Measurements from ENCODE around the gene RAB23. TPM values are rescaled to one million over a fixed set of nuclear protein-coding genes. Genes with fewer than 3 reads are reported as not detected.

The RAB23 gene
- total RNA-seq, 1 donor from 2014 or later, result 21.4 TPM

- Histone ChIP-seq H3K9me3 (ENCODE audit: insufficient read depth, low read depth, low read length) (no peaks in the 10 kb centered on the region), H3K4me3 (ENCODE audit: insufficient read depth, low read depth, low read length) (no peak overlapping the region), H3K4me2 (ENCODE audit: low read length) (no peak overlapping the region), H4K20me1 (ENCODE audit: insufficient read depth, low read length) (peaks cover 27% of the 10 kb centered on the region), H3K27ac (ENCODE audit: low read depth, low read length) (no peak overlapping the region), H3K27me3 (ENCODE audit: insufficient read depth, low read length) (no peaks in the 10 kb centered on the region), H3K36me3 (ENCODE audit: insufficient read depth, low read length) (peaks cover 7% of the 10 kb centered on the region), H3K79me2 (ENCODE audit: insufficient read depth, low read length) (peaks cover 84% of the 10 kb centered on the region), H2AFZ (ENCODE audit: low read depth, low read length) (no peak overlapping the region), H3K9ac (ENCODE audit: low read length) (no peak overlapping the region), H3K4me1 (ENCODE audit: insufficient read depth, low read length) (no peaks in the 10 kb centered on the region)
- DNase-seq (ENCODE audit: low read depth) (no peak), FAIRE-seq (no peak)
- Mint-ChIP-seq H3K4me1 (ENCODE audit: low read depth, unreplicated experiment) (peaks cover 20% of the 10 kb centered on the region), H3K27ac (ENCODE audit: unreplicated experiment) (no peak overlapping the region), H3K9me3 (ENCODE audit: unreplicated experiment) (no peaks in the 10 kb centered on the region), H3K36me3 (ENCODE audit: low read depth, unreplicated experiment) (peaks cover 3% of the 10 kb centered on the region), H3K27me3 (ENCODE audit: low read depth, unreplicated experiment) (no peaks in the 10 kb centered on the region), H3K4me3 (ENCODE audit: unreplicated experiment) (peak overlapping the region; percentile 2)
- no peak for TF ChIP-seq CTCF (IDR thresholded peaks at IDR 0.05; ENCODE audit: insufficient read depth, low read depth, low read length)
- no peak for TF ChIP-seq EZH2 (IDR thresholded peaks at IDR 0.05; ENCODE audit: insufficient read depth, low read length)
Measured at GRCh38 chr6:57205550-57206328, 16.4 kb downstream of the RAB23 start.

DNA sequence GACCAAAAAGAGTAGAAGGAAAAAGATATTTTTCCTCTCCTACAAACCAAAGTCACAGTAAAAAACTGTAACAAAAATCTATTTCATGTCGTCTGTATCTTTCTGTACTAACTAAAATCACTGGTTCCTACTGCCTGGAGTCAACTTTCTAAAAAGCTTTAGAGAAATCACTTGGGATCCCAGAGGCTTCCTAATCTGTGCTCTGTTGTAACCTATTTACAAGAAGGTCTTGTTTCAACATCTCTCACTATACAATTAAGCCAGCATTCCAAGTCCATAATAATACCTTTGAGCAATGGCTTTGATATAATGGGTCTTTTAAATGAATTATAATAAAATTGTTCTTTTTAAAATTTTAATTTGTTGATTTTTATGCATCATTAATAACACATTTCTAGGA lies 20.4 kb downstream of the RAB23 start:
- H3K27ac Mint-ChIP-seq (ENCODE audit: unreplicated experiment), result no peak overlapping the region

More for the DNA sequence above, 20.4 kb downstream of the RAB23 start:
- Histone ChIP-seq H3K4me3 (ENCODE audit: insufficient read depth, low read depth, low read length) (no peak overlapping the region), H2AFZ (ENCODE audit: low read depth, low read length) (no peak overlapping the region), H3K79me2 (ENCODE audit: insufficient read depth, low read length) (peaks cover 69% of the 10 kb centered on the region), H3K4me1 (ENCODE audit: insufficient read depth, low read length) (no peaks in the 10 kb centered on the region), H3K36me3 (ENCODE audit: insufficient read depth, low read length) (peaks cover 5% of the 10 kb centered on the region), H3K27ac (ENCODE audit: low read depth, low read length) (no peak overlapping the region), H3K9me3 (ENCODE audit: insufficient read depth, low read depth, low read length) (no peaks in the 10 kb centered on the region), H3K27me3 (ENCODE audit: insufficient read depth, low read length) (no peaks in the 10 kb centered on the region), H3K9ac (ENCODE audit: low read length) (no peak overlapping the region), H3K4me2 (ENCODE audit: low read length) (no peak overlapping the region), H4K20me1 (ENCODE audit: insufficient read depth, low read length) (peaks cover 22% of the 10 kb centered on the region)
- TF ChIP-seq CTCF (IDR thresholded peaks at IDR 0.05; ENCODE audit: insufficient read depth, low read depth, low read length), result no peak
- TF ChIP-seq EZH2 (IDR thresholded peaks at IDR 0.05; ENCODE audit: insufficient read depth, low read length), result no peak
- H3K36me3 Mint-ChIP-seq (ENCODE audit: low read depth, unreplicated experiment), result peaks cover 3% of the 10 kb centered on the region
- H3K27me3 Mint-ChIP-seq (ENCODE audit: low read depth, unreplicated experiment), result no peaks in the 10 kb centered on the region
- DNase-seq (ENCODE audit: low read depth), result no peak
- H3K9me3 Mint-ChIP-seq (ENCODE audit: unreplicated experiment), result no peaks in the 10 kb centered on the region
- FAIRE-seq, result no peak
- H3K4me3 Mint-ChIP-seq (ENCODE audit: unreplicated experiment), result no peak overlapping the region
- peaks cover 14% of the 10 kb centered on the region for H3K4me1 Mint-ChIP-seq (ENCODE audit: low read depth, unreplicated experiment)
